ENCODE measurements around the gene SECTM1.
"Not testable (repeated sequence)": the region's sequence is repeated elsewhere in the genome, so short reads cannot be mapped to it uniquely, and the experiment has no call there.

The SECTM1 gene

DNA sequence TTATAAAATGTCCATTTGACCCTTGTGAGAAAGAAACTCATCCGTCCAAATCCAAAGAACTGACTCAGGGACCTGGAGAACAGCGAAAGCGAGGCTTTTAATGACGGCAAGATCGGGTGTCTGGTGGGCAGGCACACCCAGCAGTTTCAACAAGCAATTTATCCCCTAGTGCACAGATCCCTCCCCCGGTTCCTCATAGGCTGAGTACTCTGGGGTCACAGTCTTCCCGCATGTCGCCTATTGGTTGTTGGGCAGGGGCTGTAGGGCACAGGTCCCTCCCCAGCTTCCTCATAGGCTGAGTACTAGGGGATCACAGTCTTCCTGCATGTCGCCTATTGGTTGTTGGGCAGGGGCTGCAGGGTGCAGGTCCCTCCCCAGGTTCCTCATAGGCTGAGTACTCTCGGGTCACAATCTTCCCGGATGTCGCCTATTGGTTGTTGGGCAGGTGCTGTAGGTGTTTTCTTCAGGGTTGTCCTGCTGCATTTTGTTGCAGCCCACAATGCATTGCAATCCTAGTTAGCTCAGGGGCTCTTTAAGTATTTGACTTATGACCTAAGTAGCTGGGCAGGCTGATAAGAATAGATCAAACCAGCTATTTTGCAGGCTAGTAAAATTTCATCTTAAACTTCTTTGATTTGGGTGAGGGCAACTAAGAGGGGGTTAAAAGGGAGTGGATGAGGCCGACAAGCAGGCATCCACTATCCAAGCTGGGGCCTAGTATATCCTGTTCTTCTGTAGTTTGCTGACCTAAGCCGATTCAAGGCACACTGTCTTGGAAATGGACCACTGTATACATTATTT, 34.4 kb upstream of the SECTM1 start:
- peak; percentile 17 for DNase-seq

DNA sequence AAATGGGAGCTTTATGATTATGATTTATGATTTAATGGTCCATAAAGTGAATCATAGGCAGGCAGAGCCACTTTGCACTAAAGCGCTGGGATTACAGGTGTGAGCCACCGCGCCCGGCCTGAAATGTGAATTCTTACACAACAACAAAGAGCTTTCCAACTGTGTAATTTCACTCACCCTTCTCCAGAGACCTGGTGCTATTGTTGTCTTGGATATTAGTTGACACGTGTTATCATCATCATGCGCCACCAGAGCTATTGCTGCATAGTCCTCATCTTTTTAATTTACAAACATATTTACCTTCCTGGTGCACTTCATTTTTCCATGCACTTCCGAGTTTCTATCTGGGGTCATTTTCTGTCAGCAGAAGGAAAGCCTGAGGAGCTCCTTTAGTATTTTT, 33.2 kb upstream of the SECTM1 start:
- no peak for DNase-seq

DNA sequence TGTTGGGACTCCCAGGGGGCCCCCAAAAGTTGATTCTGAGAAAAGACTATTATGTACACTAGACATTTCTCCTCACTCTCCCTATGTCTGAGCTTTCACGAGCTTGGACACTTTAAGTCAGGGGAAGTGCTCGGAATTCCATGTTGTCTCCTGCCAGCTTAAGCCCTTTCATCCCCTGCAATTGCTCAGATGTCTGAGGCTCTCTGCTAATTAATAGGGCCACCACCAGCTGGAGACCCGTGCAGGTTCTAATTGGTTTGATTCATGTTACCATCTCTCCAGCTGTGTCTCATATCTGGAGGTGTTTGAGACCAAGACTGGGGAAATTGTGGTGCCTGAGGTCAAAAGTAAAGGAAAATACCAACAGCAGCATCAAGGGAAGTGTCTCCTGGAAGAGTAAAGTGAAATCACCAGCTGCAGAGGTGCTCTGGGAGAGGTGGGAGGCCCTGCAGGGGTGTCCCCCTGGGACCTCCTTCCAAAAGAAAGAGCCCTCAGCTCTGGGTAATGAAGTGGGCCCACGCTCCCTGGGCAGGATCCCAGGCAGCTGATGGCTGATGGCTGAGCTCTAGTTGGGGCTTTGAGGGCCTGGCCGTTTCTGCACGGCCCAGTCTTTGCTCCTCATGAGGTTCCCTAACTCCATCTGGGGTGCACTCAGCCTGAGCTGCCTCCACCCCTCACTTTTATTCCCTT, 32.2 kb upstream of the SECTM1 start:
- no peak for DNase-seq

DNA sequence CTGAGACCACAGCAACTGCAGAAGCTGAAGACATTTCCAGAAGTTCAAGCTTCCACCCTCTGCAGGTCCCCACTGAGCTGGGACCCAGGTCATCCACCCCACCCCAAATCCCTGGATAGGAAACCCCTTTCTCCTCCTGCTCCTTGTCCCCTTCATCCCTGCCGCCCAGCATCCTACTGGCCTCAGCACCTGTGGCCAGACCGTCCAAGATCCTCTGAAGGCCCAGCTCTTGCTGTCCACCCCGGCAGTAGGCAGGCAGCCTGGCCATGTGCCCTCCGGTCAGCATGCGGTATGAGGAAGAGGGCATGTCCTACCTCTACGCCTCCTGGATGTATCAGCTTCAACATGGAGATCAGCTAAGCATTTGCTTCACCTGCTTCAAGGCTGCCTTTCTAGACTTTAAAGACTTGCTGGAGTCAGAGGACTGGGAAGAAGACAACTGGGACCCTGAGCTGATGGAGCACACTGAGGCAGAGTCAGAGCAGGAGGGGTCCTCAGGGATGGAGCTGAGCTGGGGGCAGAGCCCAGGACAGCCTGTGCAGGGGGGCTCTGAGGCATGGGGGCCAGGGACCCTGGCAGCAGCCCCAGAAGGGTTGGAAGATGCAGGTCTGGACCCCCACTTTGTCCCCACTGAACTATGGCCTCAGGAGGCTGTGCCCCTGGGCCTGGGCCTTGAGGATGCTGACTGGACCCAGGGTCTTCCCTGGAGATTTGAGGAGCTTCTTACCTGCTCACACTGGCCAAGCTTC, 28.5 kb upstream of the SECTM1 start:
- no peak for DNase-seq

DNA sequence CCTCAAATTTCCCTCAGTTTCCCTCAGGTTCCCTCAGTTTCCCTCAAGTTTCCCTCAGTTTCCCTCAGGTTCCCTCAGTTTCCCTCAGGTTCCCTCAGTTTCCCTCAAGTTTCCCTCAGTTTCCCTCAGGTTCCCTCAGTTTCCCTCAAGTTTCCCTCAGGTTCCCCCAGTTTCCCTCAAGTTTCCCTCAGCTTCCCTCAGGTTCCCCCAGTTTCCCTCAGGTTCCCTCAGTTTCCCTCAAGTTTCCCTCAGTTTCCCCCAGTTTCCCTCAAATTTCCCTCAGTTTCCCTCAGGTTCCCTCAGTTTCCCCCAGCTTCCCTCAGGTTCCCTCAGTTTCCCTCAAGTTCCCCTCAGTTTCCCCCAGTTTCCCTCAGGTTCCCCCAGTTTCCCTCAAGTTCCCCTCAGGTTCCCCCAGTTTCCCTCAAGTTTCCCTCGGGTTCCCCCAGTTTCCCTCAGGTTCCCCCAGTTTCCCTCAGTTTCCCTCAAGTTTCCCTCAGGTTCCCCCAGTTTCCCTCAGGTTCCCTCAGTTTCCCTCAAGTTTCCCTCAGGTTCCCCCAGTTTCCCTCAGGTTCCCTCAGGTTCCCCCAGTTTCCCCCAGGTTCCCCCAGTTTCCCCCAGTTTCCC, 26.0 kb upstream of the SECTM1 start:
- not testable (repeated sequence) for DNase-seq

DNA sequence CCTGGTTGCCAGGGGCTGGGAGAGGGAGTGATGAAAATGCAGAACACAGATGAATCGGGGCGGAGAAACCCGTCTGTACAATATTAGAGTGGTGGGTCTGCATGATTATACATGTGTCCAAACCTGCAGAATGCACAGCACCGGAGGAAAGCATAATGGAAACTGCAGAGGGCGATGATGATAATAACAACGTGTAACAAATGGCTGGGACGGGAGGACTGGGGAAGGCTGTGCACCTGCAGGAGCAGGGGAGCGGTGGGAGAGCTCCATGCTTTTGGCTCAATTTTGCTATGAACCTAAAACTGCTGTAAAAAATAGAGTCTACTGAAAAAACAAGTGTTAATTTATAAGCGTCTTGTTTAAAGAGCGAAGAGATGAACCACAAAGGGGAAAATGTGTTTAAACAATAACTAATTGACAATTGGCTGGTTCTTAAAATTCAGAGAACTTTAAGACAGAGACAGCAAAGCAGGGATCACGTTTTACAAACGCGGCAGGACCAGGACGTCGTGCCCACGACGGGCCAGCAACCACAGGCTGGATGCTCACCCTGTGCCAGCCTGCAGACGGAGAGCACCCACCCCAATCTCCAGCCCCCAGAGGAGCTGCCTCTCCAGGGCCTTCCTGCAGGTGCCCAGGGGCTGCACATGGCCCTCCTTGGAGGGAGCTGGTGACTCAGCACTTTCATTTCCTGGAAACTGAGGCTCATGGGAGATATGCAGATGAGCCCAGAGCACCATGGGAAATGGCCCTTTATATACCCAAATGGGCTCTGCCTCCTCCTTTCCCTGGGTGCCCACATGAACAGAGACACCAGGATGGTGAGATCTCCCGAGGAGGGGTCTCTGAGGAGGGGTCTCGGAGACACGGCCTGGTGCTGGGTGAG, 25.1 kb upstream of the SECTM1 start, which contains the start of gene TEX19:
TSS of gene TEX19 (plus strand) at position 783 of the 886 bp plus-strand sequence. CDS start 2,904 bp downstream, outside the sequence.
- no peak for DNase-seq

DNA sequence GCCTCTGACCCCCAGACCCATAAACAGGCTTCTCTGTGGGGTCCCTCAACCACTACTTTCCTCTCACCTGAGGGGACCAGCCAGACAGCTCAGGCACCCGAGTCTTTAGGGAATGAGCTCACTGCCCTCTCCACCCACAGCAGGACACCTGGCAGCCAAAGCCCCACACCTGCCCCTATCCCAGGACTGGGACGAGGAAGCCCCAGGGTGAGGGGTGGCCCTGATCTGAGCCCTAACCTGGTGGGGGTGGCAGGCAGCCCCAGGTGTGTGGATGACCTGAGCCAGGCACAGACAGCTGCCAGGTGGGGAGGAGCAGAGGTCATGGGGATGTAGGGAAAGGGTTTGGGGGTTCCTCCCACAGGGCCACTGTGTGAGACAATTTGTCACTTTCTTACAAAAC, 23.8 kb upstream of the SECTM1 start:
- DNase-seq: no peak

DNA sequence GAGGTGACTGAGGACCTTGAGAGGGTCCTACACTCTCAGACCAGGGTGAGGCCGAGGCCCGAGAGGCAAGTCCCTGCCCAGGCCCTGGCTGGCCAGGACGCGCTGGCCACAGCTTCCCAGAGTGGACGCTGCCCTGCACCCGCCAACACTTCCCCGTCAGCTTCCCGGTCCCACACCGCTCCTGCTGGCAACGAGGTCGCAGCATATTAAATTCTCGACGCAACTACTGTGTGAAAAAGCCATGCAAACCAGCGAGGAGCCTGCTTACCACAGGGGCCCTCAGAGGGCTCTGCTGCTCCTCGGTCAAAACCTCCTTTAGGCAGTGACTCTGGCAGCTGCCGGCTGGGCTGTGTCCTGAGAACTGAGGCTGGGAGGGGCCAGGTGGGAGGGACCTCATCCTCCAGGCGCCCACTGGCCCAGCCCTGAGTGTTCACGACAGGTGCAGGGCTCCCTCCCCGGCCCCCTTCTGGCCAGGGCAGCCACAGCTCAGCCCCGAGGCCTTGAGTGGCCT, 23.3 kb upstream of the SECTM1 start:
- no peak for DNase-seq

DNA sequence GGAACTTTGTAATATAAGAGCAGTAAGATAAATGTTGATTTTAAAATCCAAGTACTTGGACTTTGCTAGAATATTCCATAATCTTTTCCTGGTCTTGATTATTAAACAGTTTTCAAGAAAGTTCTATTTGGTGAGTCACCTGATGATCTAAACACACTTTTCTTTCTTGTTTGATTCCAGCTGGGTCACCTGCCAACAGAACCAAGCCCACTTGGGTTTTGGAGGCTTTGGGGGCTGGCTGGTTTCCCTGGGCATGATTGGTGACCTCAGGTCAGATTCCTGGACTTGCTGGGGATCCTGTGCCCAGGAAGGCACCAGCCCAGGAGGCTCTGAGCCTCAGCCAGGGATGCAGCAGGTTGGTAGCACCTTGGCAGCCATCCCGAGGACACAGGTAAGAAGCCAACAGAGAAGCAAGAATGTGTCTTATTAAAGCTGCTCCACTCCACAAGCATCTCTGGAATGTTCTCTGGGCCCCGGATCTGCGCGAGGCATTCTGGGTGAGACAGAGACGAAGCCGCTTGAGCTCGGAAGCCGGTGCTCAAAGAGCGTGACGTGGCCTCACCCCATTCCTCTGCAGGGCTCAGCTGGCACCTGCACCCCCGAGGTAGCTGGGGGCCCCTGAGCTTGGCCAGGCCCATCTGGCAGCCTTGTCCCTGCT, 22.3 kb upstream of the SECTM1 start:
- DNase-seq: no peak

DNA sequence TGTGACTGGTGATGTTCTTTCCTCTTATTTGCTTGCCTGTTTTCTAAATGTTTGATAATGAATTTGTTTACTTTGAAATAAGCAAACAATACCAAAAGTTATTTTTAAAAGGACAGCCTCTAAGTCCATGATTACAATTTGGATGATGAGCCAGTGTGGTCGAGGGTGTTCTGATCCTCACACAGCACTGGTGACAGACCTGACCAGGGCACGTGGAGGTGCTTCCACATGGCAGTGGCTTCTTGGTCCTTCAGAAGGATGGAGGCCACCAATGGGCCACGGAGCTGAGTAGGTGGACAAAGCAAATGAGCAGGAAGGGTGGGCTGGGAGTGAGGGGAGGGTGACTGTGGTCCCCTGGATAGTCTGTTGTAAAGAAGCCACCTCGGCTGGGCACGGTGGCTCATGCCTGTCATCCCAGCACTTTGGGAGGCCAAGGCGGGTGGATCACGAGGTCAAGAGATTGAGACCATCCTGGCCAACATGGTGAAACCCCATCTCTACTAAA, 21.3 kb upstream of the SECTM1 start:
- no peak for DNase-seq

DNA sequence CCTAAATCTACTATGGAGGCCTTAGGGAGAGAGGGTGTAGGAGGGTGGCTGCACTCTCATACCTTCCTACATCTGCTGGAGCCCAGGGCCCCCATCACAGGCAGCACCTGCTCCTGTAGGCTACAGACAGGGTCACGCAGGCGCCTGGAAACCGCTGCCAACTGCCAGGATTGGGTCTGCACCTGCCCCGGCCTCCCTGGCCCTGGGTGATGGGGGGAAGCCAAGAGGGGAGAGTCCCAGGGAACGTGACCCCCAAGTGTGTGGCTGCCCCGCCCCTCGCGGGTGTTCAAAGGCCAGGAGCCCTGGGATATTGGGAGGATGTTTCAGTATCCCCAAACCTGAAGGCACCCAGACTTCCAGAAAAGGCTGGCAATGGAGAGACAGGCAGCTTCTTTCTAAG, 19.9 kb upstream of the SECTM1 start:
- DNase-seq: no peak

DNA sequence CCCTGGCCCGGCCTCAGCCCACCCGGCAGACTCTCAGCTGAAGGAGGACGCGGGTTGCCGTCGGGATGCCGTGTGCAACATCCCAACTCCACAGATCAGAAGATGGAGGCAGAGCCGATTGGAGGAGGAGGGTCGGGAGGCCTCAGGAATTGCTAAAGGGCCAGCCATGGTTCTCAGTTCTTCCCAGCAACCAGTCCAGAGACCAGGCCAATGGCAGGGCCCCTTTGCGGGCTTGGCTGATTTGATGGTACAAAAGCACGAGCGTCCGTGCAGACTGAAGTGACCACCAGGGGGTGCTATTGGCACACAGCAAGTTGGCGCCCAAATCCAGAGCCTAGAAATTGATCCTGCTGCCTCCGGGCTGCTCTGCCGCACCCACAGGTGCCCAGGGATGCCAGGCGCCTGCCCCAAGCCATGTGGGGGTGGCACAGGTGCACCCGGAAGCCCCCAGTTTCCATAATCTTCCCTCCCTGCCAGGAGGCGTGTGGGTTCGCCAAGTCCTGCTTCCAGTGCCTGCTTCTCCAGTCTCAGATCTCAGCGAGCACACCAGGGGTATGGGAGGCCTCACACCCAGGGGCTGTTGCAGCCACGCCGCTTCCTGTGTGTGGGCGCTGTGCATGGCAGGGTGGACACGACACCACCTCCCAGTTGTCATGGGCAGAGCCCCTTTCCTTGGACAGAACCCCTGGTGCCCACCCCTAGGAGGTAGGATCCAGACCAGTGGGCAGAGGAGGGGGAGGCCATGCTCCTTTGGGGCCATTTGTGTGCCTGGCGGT, 18.3 kb upstream of the SECTM1 start:
- DNase-seq: peak; percentile 71

DNA sequence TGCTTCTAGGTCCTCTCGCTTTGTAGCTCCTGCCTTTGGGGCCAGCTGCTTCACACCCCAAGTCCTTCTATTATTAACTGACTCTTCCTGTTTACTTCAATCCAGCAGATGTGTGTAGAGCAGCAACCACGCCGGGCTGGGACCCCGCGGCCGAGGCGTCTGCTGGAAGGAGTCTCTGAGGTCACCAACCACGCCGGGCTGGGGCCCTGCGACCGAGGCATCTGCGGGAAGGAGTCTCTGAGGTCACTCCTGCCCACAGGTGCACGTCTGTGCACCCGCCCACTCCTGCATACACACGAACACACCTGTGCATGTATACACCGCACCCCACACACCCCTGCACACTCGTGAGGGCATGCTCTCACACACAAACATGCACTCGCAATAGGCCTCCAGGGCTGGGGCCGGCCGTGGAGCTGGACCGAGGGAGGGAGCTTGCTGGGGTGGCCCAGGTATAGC, 17.7 kb upstream of the SECTM1 start:
- DNase-seq: no peak

DNA sequence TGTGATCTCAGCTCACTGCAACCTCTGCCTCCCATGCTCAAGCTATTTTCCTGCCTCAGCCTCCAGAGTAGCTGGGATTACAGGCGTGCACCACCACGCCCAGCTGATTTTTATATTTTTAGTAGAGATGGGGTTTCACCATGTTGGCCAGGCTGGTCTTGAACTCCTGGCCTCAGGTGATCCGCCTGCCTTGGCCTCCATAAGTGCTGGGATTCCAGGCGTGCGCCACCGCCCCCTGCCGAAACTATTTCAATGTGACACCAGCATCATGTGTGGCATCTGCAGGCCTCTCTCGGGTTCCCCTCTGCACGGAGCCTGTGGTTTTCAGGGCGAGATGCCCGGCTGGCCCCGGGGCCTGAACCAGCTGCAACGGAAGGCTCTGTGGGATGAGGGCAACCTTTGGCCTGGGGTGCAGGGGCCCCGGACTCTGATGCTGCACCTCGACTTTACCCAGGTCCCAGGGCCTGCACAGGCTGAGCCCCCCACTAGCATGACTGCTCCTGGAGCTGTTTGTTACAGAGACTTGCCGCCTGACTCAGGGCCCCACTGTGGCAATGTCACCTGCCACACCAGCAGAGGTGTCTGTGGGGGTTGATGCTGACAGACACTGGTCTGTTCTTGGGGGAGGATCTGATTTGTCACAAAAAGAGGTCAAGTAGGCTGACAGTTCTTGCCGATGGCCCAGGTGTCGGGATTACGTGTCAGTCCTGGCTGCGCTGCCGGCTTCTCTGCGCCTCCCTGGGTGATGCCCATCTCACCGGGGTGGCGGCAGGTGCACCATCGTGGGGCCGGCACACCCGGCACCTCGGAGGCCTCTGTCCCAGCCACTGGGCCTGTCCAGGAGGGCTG, 16.8 kb upstream of the SECTM1 start:
- DNase-seq: no peak

DNA sequence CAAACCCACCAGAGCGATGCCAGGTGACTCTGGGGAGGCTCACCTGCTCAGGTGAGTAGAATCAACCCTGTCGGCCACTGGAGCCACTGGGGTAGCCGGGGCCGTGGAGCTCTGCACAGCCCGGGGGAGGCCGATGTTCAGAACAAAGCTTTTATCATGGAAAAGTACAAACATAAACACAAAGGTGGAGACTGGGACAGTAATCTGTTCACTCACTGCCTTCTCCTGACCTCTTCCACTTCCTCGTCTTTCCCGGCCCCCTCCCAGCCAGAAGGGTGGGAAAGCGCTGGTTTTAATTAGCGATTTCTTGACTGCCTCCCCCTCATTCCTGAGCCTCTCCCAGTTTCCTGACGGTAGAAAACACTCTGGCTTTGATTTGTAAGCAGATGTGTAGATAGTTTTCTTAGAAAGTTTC, 15.7 kb upstream of the SECTM1 start:
- no peak for DNase-seq

DNA sequence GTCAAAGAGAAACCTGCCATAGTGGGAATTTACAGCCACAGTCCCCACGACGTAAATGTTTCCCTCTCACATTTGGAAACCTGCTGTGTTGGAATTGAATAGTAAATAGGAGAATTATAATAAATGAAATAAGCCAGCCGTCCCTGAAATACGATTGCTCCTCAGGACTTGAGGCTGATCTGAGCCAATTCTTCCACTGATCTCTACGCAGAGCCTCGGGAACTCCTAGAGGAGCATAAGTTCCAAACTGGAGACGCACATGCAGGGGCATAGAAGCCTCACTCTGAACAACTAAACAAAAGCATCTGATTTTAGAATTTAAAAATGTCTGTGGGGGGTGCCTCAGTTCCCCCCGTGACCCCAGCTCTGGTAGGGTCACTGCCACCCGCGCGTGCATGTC, 15.3 kb upstream of the SECTM1 start:
- no peak for DNase-seq

DNA sequence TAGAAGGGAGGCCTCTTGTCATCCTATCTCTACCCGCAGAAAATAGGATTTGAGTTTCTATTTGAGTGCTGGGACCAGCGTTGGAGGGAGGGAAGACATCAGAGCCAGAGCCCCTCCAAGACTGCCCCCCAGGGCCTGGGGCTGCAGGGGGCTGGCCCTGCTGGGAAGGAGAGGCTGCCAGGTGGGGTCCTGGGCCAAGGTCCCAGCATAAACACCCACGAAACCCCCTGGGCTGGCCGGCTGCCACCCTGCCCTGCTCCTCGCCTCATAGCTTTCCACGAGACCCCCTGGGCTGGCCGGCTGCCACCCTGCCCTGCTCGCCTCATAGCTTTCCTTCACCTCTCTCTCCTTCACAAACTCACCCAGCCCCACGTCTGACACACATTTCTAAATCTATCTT, 14.9 kb upstream of the SECTM1 start:
- DNase-seq: no peak

DNA sequence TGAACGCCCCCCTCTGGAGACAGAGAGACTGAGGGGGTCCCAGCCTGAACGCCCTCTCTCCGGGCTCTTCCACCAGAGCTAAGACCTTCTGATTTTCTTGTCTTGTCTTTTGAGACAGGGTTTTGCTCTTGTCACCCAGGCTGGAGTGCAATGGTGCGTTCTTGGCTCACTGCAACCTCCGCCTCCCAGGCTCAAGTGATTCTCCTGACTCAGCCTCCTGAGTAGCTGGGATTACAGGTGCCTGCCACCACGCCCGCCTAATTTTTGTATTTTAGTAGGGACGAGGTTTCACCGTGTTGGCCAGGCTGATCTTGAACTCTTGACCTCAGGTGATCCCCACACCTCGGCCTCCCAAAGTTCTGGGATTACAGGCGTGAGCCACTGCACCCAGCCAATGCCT, 14.4 kb upstream of the SECTM1 start:
- not testable (repeated sequence) for DNase-seq

Data from NCI-H2029 (cell line).